Measurements from ENCODE around the gene USP7. TPM values are rescaled to one million over a fixed set of nuclear protein-coding genes. Genes with fewer than 3 reads are reported as not detected.

The USP7 gene
- total RNA-seq, 1 experiment from 2014 or later: 148 TPM

DNA sequence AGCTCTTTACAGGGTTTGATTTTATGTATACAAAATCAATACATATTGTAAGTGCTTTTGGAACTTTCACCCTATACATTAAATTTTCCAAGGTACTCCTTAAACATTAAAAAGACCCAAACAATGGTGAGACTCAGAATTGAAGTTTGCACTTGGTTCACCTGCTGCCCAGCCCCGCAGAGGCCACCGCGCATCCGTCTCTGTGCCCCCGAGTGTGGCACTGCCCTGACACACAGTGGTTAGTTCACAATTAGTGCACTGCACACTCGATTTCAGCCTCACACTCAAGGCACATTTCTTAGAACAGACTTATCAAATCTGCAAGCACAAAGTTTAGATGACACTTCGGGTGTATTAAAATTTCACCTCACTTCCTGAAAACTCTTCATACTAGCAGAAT is 38.3 kb downstream of the USP7 start:
- Mint-ChIP-seq H3K27ac (ENCODE audit: unreplicated experiment) (no peak overlapping the region), H3K4me3 (ENCODE audit: unreplicated experiment) (no peak overlapping the region), H3K36me3 (ENCODE audit: insufficient read depth, unreplicated experiment) (peaks cover 78% of the 10 kb centered on the region), H3K4me1 (ENCODE audit: low read depth, unreplicated experiment) (peaks cover 6% of the 10 kb centered on the region), H3K27me3 (ENCODE audit: insufficient read depth, unreplicated experiment) (no peaks in the 10 kb centered on the region), H3K9me3 (ENCODE audit: unreplicated experiment) (no peaks in the 10 kb centered on the region)
- TF ChIP-seq, protein P1, sequence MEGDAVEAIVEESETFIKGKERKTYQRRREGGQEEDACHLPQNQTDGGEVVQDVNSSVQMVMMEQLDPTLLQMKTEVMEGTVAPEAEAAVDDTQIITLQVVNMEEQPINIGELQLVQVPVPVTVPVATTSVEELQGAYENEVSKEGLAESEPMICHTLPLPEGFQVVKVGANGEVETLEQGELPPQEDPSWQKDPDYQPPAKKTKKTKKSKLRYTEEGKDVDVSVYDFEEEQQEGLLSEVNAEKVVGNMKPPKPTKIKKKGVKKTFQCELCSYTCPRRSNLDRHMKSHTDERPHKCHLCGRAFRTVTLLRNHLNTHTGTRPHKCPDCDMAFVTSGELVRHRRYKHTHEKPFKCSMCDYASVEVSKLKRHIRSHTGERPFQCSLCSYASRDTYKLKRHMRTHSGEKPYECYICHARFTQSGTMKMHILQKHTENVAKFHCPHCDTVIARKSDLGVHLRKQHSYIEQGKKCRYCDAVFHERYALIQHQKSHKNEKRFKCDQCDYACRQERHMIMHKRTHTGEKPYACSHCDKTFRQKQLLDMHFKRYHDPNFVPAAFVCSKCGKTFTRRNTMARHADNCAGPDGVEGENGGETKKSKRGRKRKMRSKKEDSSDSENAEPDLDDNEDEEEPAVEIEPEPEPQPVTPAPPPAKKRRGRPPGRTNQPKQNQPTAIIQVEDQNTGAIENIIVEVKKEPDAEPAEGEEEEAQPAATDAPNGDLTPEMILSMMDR (IDR thresholded peaks at IDR 0.05; ENCODE audit: insufficient read depth in 1 of 2, low read depth in 1 of 2, low read length in 1 of 2, severe bottlenecking in 1 of 2, unreplicated experiment in 1 of 2): no peak
- ChIA-PET POLR2A (no interaction called here), CTCF (no interaction called here)
- Histone ChIP-seq H3K4me1 (peaks cover 6% of the 10 kb centered on the region; the same call in 1 of the 2 replicates), H3K36me3 (ENCODE audit: control insufficient read depth, insufficient read depth, low read length) (peaks cover 3% of the 10 kb centered on the region), H3K9me3 (no peaks in the 10 kb centered on the region), H3K4me3 (ENCODE audit: low read depth, low read length) (no peak overlapping the region), H3K27me3 (replicated peaks; ENCODE audit: control insufficient read depth, insufficient read depth, low read length) (no peaks in the 10 kb centered on the region)
- intact Hi-C loops (cut with micrococcal nuclease; ENCODE audit: unreplicated experiment): no loop called here
- no TSS peak for BruUV-seq (replicated peaks)
- no peak for DNase-seq

DNA sequence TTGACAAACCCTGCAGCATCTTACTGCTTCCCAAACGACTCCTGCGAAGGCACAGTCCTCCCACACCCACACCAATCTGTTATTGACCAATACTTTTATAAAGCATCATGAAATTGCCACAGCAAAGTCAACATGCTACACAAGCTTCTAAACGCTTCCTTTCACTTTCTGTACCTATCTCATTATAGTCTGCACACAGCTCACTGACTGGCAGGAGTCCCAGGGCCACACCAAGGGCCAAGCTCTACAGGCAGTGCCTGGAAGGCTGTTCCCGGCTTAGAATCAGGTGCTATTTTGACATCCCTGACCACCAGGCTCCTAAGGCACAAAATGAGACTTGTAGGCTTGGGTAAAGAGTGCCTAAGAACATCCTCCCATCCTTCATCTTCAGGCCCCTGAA is 39.5 kb downstream of the USP7 start:
- TF ChIP-seq, protein P1 (IDR thresholded peaks at IDR 0.05; ENCODE audit: insufficient read depth in 1 of 2, low read depth in 1 of 2, low read length in 1 of 2, severe bottlenecking in 1 of 2, unreplicated experiment in 1 of 2): no peak
- no peak for DNase-seq
- Histone ChIP-seq H3K27me3 (replicated peaks; ENCODE audit: control insufficient read depth, insufficient read depth, low read length) (no peaks in the 10 kb centered on the region), H3K4me1 (peaks cover 11% of the 10 kb centered on the region), H3K9me3 (no peaks in the 10 kb centered on the region), H3K4me3 (ENCODE audit: low read depth, low read length) (no peak overlapping the region), H3K36me3 (ENCODE audit: control insufficient read depth, insufficient read depth, low read length) (peaks cover 2% of the 10 kb centered on the region)
- H3K27me3 Mint-ChIP-seq (ENCODE audit: insufficient read depth, unreplicated experiment): no peaks in the 10 kb centered on the region
- intact Hi-C loops (cut with micrococcal nuclease; ENCODE audit: unreplicated experiment): no loop called here
- peaks cover 14% of the 10 kb centered on the region for H3K4me1 Mint-ChIP-seq (ENCODE audit: low read depth, unreplicated experiment)
- no peaks in the 10 kb centered on the region for H3K9me3 Mint-ChIP-seq (ENCODE audit: unreplicated experiment)
- ChIA-PET CTCF (no interaction called here), POLR2A (no interaction called here)
- no TSS peak for BruUV-seq (replicated peaks)
- no peak overlapping the region for H3K4me3 Mint-ChIP-seq (ENCODE audit: unreplicated experiment)
- peaks cover 82% of the 10 kb centered on the region for H3K36me3 Mint-ChIP-seq (ENCODE audit: insufficient read depth, unreplicated experiment)
- H3K27ac Mint-ChIP-seq (ENCODE audit: unreplicated experiment): no peak overlapping the region

DNA sequence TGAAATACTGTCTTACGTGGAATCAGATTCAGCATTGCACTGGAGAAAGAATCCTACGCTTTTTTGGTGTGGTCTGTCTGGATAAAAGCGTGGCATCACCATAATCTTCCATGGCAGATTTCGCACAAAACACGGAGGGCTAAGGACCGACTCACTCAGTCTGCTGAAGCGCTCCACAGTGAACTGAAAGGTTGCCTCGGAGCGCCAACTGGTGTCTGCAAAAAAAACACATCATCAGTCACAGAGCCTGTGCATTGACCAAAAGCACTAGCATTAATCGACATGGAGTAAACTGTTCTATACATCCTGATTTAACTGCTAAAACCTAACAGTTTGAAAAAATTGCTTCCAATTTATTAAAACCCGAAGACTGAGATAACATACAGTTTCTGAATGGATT is 40.5 kb downstream of the USP7 start:
- H3K4me1 ChIP-seq: peaks cover 11% of the 10 kb centered on the region
- no TSS peak for BruUV-seq (replicated peaks)
- no peaks in the 10 kb centered on the region for H3K27me3 Mint-ChIP-seq (ENCODE audit: insufficient read depth, unreplicated experiment)
- ChIA-PET POLR2A (no interaction called here), CTCF (no interaction called here)
- no peak for DNase-seq
- H3K9me3 ChIP-seq: no peaks in the 10 kb centered on the region
- no peak overlapping the region for H3K4me3 ChIP-seq (ENCODE audit: low read depth, low read length)
- TF ChIP-seq, protein P1 (IDR thresholded peaks at IDR 0.05; ENCODE audit: insufficient read depth in 1 of 2, low read depth in 1 of 2, low read length in 1 of 2, severe bottlenecking in 1 of 2, unreplicated experiment in 1 of 2): no peak
- no peak overlapping the region for H3K27ac Mint-ChIP-seq (ENCODE audit: unreplicated experiment)
- no peaks in the 10 kb centered on the region for H3K27me3 ChIP-seq (replicated peaks; ENCODE audit: control insufficient read depth, insufficient read depth, low read length)
- H3K9me3 Mint-ChIP-seq (ENCODE audit: unreplicated experiment): no peaks in the 10 kb centered on the region
- intact Hi-C loops (cut with micrococcal nuclease; ENCODE audit: unreplicated experiment): no loop called here
- H3K36me3 ChIP-seq (ENCODE audit: control insufficient read depth, insufficient read depth, low read length): peaks cover 2% of the 10 kb centered on the region
- H3K36me3 Mint-ChIP-seq (ENCODE audit: insufficient read depth, unreplicated experiment): peaks cover 82% of the 10 kb centered on the region
- no peak overlapping the region for H3K4me3 Mint-ChIP-seq (ENCODE audit: unreplicated experiment)
- peaks cover 14% of the 10 kb centered on the region for H3K4me1 Mint-ChIP-seq (ENCODE audit: low read depth, unreplicated experiment)
